Ovary (tissue), 3 donors: ENCODE data around the gene KCNH5.

Experiments
- EP300 ChIP-seq: sonication (generic); formaldehyde crosslinking; IDR thresholded peaks from one replicate; pipeline ENCODE4 v1.6.1; 2017; ENCODE audit warnings: antibody characterized with exemption
- POLR2A ChIP-seq: fragments of 450-650 bp; IDR thresholded peaks from one replicate; pipeline ENCODE4 v1.6.1; 2017; ENCODE audit warnings: antibody characterized with exemption, mild to moderate bottlenecking, moderate library complexity
- TF ChIP-seq, protein P1 (sequence below), 3 donors: fragments of 450-650 bp in 2 of 3; fragments of 200-600 bp in 1 of 3; IDR thresholded peaks; one replicate each; pipeline versions ENCODE4 v1.5.1 to v1.8.0; 2016 to 2022; ENCODE audit warnings: antibody characterized with exemption in 3 of 3, mild to moderate bottlenecking in 1 of 3
- donor health status: DM: no; HTN: no; CAD: no.

DNA sequence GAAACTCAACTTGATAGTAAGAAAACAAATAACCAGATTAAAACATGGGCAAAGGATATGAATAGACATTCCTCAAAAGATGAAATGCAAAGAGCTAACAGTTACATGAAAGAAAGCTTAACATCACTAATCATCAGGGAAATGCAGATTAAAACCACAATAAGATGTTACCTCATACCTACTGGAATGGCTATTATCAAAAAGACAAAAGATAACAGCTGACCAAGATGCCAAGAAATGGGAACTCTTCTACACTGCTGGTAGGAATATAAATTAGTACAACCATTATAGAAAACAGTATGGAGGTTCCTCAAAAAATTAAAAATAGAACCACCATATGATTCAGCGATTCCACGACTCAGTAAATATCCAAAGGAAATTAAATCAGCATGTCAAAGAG, 18.8 kb downstream of the KCNH5 start:
- TF ChIP-seq, protein P1, sequence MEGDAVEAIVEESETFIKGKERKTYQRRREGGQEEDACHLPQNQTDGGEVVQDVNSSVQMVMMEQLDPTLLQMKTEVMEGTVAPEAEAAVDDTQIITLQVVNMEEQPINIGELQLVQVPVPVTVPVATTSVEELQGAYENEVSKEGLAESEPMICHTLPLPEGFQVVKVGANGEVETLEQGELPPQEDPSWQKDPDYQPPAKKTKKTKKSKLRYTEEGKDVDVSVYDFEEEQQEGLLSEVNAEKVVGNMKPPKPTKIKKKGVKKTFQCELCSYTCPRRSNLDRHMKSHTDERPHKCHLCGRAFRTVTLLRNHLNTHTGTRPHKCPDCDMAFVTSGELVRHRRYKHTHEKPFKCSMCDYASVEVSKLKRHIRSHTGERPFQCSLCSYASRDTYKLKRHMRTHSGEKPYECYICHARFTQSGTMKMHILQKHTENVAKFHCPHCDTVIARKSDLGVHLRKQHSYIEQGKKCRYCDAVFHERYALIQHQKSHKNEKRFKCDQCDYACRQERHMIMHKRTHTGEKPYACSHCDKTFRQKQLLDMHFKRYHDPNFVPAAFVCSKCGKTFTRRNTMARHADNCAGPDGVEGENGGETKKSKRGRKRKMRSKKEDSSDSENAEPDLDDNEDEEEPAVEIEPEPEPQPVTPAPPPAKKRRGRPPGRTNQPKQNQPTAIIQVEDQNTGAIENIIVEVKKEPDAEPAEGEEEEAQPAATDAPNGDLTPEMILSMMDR (IDR thresholded peaks at IDR 0.05): no peak
- no peak for TF ChIP-seq POLR2A
- TF ChIP-seq EP300: no peak
